SK-N-SH treated with all-trans-retinoic acid at 6 μM for 48 hours (cell line): ENCODE data around the gene MBOAT7.

Experiments
- SNAI2 ChIP-seq: fragments of 250-450 bp; sonication (Bioruptor Pico); IDR thresholded peaks from 2 replicates; pipeline ENCODE4 v1.5.0; 2020; ENCODE audit warnings: mild to moderate bottlenecking, moderate library complexity
- ZFP30 ChIP-seq: fragments of 450-650 bp; formaldehyde crosslinking; IDR thresholded peaks from 2 replicates; pipeline ENCODE4 v1.5.0; 2022; ENCODE audit warnings: mild to moderate bottlenecking, moderate library complexity
- TF ChIP-seq, protein P1 (sequence below): fragments of 250-450 bp; sonication (Bioruptor Pico); IDR thresholded peaks from 2 replicates; pipeline ENCODE4 v1.5.1; 2021; ENCODE audit warnings: mild to moderate bottlenecking, moderate library complexity

DNA sequence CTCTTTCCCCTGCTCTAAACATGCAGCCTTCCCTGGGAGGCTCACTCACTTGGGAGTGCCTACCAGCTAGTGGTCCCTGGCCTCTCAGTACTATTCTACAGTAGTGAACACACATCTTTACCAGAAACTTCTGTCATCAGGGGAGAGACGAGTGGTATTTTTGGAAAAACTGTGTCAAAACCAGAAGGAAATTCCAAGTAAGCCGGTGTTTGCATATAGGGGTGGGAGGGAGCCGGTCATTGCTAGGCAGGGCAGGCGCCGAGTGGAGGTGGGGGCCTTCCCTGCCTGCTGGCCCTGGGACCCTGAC lies 18.2 kb upstream of the MBOAT7 start:
- TF ChIP-seq, protein P1, sequence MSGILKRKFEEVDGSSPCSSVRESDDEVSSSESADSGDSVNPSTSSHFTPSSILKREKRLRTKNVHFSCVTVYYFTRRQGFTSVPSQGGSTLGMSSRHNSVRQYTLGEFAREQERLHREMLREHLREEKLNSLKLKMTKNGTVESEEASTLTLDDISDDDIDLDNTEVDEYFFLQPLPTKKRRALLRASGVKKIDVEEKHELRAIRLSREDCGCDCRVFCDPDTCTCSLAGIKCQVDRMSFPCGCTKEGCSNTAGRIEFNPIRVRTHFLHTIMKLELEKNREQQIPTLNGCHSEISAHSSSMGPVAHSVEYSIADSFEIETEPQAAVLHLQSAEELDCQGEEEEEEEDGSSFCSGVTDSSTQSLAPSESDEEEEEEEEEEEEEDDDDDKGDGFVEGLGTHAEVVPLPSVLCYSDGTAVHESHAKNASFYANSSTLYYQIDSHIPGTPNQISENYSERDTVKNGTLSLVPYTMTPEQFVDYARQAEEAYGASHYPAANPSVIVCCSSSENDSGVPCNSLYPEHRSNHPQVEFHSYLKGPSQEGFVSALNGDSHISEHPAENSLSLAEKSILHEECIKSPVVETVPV: no peak
- TF ChIP-seq ZFP30 (CRISPR knock-in tag): no peak
- TF ChIP-seq SNAI2 (CRISPR knock-in tag): no peak
